Endothelial cell of umbilical vein (primary cell): ENCODE results near the gene NSFL1C. TPM values are rescaled to one million over a fixed set of nuclear protein-coding genes. Genes with fewer than 3 reads are reported as not detected.

Source experiments
- BruUV-seq: library from RNA; stranded (reverse); fragments of 400-500 nt; replicated peaks from 2 replicates; lab custom pipeline; 2021; lab: Mats Ljungman, UMichigan
- CTCF ChIA-PET: fragments of 300-600, 350-600 bp; sonication (Branson Sonifier 250); formaldehyde crosslinking; loops from one replicate; lab custom pipeline; 2021; ENCODE audit warnings: antibody characterized with exemption, inconsistent platforms; lab: Charles Lee
- POLR2A ChIA-PET: fragments of 300-600, 350-600 bp; sonication (Branson Sonifier 250); formaldehyde crosslinking; loops from one replicate; lab custom pipeline; 2021; ENCODE audit warnings: antibody characterized with exemption, inconsistent platforms; lab: Charles Lee
- DNase-seq: peaks from one replicate; pipeline ENCODE4 v3.0.0-alpha.2; 2011; ENCODE audit warnings: low read depth, low spot score
- FAIRE-seq: peaks from 2 replicates; lab custom pipeline; 2011; peaks lifted over from hg19 to GRCh38; lab: Jason Lieb, UNC
- H2AFZ ChIP-seq: 2 replicates; pipeline ENCODE4 v1.6.0; 2012; ENCODE audit warnings: low read depth, low read length, control low read depth, inconsistent platforms
- H3K27ac ChIP-seq: 2 replicates; pipeline ENCODE4 v1.5.1; 2011; ENCODE audit warnings: low read depth, mild to moderate bottlenecking, control low read depth, low read length, moderate library complexity; ENCODE audit not compliant: insufficient read depth
- H3K27me3 ChIP-seq, 2 experiments: 2 replicates each; pipeline versions ENCODE4 v1.6.0 to v1.6.1; 2011; ENCODE audit warnings: low read length in 2 of 2, mixed read lengths in 1 of 2; ENCODE audit not compliant: control insufficient read depth in 2 of 2, insufficient read depth in 2 of 2
- H3K36me3 ChIP-seq, 2 experiments: 2 replicates in 1 of 2; 3 replicates in 1 of 2; pipeline ENCODE4 v1.5.1; 2011; ENCODE audit warnings: low read length in 2 of 2, mild to moderate bottlenecking in 1 of 2, moderate library complexity in 1 of 2; ENCODE audit not compliant: control insufficient read depth in 2 of 2, insufficient read depth in 2 of 2; ENCODE audit errors: extremely low read depth in 1 of 2
- H3K4me1 ChIP-seq: 3 replicates; pipeline ENCODE4 v1.5.1; 2011; ENCODE audit warnings: mild to moderate bottlenecking, low read length; ENCODE audit not compliant: control insufficient read depth, insufficient read depth; ENCODE audit errors: extremely low read depth
- H3K4me2 ChIP-seq: 2 replicates; pipeline ENCODE4 v1.6.1; 2011; ENCODE audit warnings: low read length, control low read depth, mixed read lengths; ENCODE audit not compliant: insufficient read depth
- H3K4me3 ChIP-seq, 3 experiments: fragments of 200-600 bp in 1 of 3; sonication (generic), shearing (Covaris generic) in 1 of 3; replicated peaks in 1 of 3; 2 replicates each; pipeline ENCODE4 v1.5.1; 2011 to 2016; ENCODE audit warnings: control low read depth in 3 of 3, low read length in 3 of 3, mild to moderate bottlenecking in 2 of 3, inconsistent platforms in 1 of 3, low read depth in 1 of 3, moderate library complexity in 1 of 3; ENCODE audit not compliant: insufficient read depth in 1 of 3
- H3K79me2 ChIP-seq: 2 replicates; pipeline ENCODE4 v1.6.0; 2012; ENCODE audit warnings: low read length, inconsistent platforms; ENCODE audit not compliant: control insufficient read depth, insufficient read depth
- H3K9ac ChIP-seq: replicated peaks from 2 replicates; pipeline ENCODE3; 2011; ENCODE audit warnings: low read length, control low read depth; ENCODE audit not compliant: insufficient read depth; ENCODE audit errors: extremely low read depth
- H3K9me1 ChIP-seq: replicated peaks from 3 replicates; pipeline ENCODE4 v1.6.0; 2011; ENCODE audit warnings: mild to moderate bottlenecking, low read length; ENCODE audit not compliant: control insufficient read depth, insufficient read depth; ENCODE audit errors: extremely low read depth
- H3K9me3 ChIP-seq: replicated peaks from 2 replicates; pipeline ENCODE4 v1.5.1; 2012; ENCODE audit warnings: low read length, inconsistent platforms; ENCODE audit not compliant: control insufficient read depth, insufficient read depth
- H4K20me1 ChIP-seq: replicated peaks from 2 replicates; pipeline ENCODE3; 2011; ENCODE audit warnings: mild to moderate bottlenecking, low read length; ENCODE audit not compliant: control insufficient read depth, insufficient read depth; ENCODE audit errors: extremely low read depth
- EZH2 ChIP-seq: IDR thresholded peaks from 2 replicates; pipeline ENCODE4 v1.6.1; 2012; ENCODE audit warnings: borderline replicate concordance, low read depth, mild to moderate bottlenecking, moderate library complexity, low read length, inconsistent platforms; ENCODE audit not compliant: severe bottlenecking
- FOS ChIP-seq: IDR thresholded peaks from 2 replicates; pipeline ENCODE4 v1.6.1; 2011; ENCODE audit warnings: mild to moderate bottlenecking, low read length, moderate library complexity, borderline replicate concordance; ENCODE audit not compliant: insufficient read depth
- GATA2 ChIP-seq: IDR thresholded peaks from 2 replicates; pipeline ENCODE4 v1.7.0; 2011; ENCODE audit warnings: low read depth, mild to moderate bottlenecking, moderate library complexity, mixed read lengths, low read length; ENCODE audit not compliant: insufficient read length, insufficient read depth
- JUN ChIP-seq: IDR thresholded peaks from 2 replicates; pipeline ENCODE4 v1.6.1; 2011; ENCODE audit warnings: borderline replicate concordance, low read depth; ENCODE audit not compliant: insufficient read length, insufficient read depth
- MAX ChIP-seq: IDR thresholded peaks from 2 replicates; pipeline ENCODE4 v1.6.1; 2011; ENCODE audit not compliant: insufficient read depth, insufficient read length
- MYC ChIP-seq: IDR thresholded peaks from one replicate; pipeline ENCODE4 v1.6.1; 2011; ENCODE audit warnings: mild to moderate bottlenecking, low read depth, low read length
- POLR2A ChIP-seq: IDR thresholded peaks from 2 replicates; pipeline ENCODE4 v1.6.1; 2012; ENCODE audit warnings: low read depth, mild to moderate bottlenecking, control low read depth, low read length
- POLR2AphosphoS5 ChIP-seq: IDR thresholded peaks from 2 replicates; pipeline ENCODE4 v1.6.1; 2012; ENCODE audit warnings: low read depth, mild to moderate bottlenecking, control low read depth, low read length, moderate library complexity; ENCODE audit not compliant: insufficient read depth
- dilution Hi-C: fragments of 300-500 bp; cut with MboI; formaldehyde crosslinking; loops from one replicate; pipeline ENCODE4 v1.15.0; 2019; ENCODE audit warnings: low sequenced_read_pairs; ENCODE audit not compliant: extremely low pct_ligation_motif_present
- intact Hi-C: fragments of 100-400 bp; cut with micrococcal nuclease; formaldehyde crosslinking; loops from one replicate; pipeline ENCODE4 v1.10.0; 2022
- polyA plus RNA-seq, 4 experiments: library from polyadenylated mRNA; depleted of rRNA in 3 of 4; stranded (reverse) in 3 of 4; unstranded in 1 of 4; fragments of >200 nt; gene quantifications; 2 replicates each; pipeline versions ENCODE4 v1.2.1 to v1.2.3, GENCODE V29; 2011 to 2012; ENCODE audit warnings: missing spikeins in 1 of 4
- total RNA-seq: library from RNA; stranded (reverse); gene quantifications from 2 replicates; pipeline ENCODE4 v1.2.3, GENCODE V29; 2021
- TF ChIP-seq, protein P1 (sequence below), 2 donors: IDR thresholded peaks; 1 replicate in 1 of 2; 2 replicates in 1 of 2; pipeline ENCODE4 v1.5.1; 2011; ENCODE audit warnings: low read length in 2 of 2, mild to moderate bottlenecking in 2 of 2, moderate library complexity in 2 of 2, control low read depth in 1 of 2, inconsistent platforms in 1 of 2, low read depth in 1 of 2; ENCODE audit not compliant: insufficient read depth in 1 of 2; ENCODE audit errors: extremely low read depth in 1 of 2

Gene NSFL1C
- total and polyA plus RNA-seq, 2 donors (not counting 3 experiments of a cell fraction or from before 2014, with no cell fraction given), result 27.3 to 95.7 TPM

- CTCF ChIA-PET, result interaction anchor here (0.7 to 4.4 kb wide), 14 partner anchors 42 to 294 kb away, joined by 3 to 79 read pairs (median 4); partner anchors contain the start of gene NSFL1C
- FAIRE-seq (no peak), DNase-seq (no peak)
- POLR2A ChIA-PET, result no interaction called here
- Histone ChIP-seq H3K4me2 (no peak overlapping the region), H3K9ac (no peak overlapping the region), H2AFZ (no peak overlapping the region), H4K20me1 (no peaks in the 10 kb centered on the region), H3K27me3 (peaks cover 24 to 38% of the 10 kb centered on the region in 2 experiments), H3K4me3 (no peak overlapping the region), H3K79me2 (no peaks in the 10 kb centered on the region), H3K9me3 (no peaks in the 10 kb centered on the region), H3K27ac (no peak overlapping the region), H3K9me1 (no peaks in the 10 kb centered on the region), H3K4me1 (no peaks in the 10 kb centered on the region), H3K36me3 (no peaks in the 10 kb centered on the region)
- no TSS peak for BruUV-seq
- intact Hi-C loops (loop anchor here (10.0 kb wide), 1 partner anchor 386 kb away; the partner anchor contains the start of gene SIRPA), dilution Hi-C loops (no loop called here)
- TF ChIP-seq EZH2, result peak; percentile 18
- TF ChIP-seq, protein P1, sequence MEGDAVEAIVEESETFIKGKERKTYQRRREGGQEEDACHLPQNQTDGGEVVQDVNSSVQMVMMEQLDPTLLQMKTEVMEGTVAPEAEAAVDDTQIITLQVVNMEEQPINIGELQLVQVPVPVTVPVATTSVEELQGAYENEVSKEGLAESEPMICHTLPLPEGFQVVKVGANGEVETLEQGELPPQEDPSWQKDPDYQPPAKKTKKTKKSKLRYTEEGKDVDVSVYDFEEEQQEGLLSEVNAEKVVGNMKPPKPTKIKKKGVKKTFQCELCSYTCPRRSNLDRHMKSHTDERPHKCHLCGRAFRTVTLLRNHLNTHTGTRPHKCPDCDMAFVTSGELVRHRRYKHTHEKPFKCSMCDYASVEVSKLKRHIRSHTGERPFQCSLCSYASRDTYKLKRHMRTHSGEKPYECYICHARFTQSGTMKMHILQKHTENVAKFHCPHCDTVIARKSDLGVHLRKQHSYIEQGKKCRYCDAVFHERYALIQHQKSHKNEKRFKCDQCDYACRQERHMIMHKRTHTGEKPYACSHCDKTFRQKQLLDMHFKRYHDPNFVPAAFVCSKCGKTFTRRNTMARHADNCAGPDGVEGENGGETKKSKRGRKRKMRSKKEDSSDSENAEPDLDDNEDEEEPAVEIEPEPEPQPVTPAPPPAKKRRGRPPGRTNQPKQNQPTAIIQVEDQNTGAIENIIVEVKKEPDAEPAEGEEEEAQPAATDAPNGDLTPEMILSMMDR (IDR thresholded peaks at IDR 0.05; ENCODE audit: extremely low read depth in 1 of 2, insufficient read depth in 1 of 2, low read depth in 1 of 2, low read length in 2 of 2), result no peak
Measured at GRCh38 chr20:1508574-1508973, 41.9 kb upstream of the NSFL1C start.

- BruUV-seq, result no TSS peak
- H3K9me3 ChIP-seq, result no peaks in the 10 kb centered on the region
- DNase-seq, result no peak
- no peaks in the 10 kb centered on the region for H3K4me1 ChIP-seq
- TF ChIP-seq EZH2, result no peak
- TF ChIP-seq MYC, result no peak
- TF ChIP-seq FOS, result no peak
- TF ChIP-seq POLR2A, result no peak
- TF ChIP-seq JUN, result no peak
- TF ChIP-seq MAX, result no peak
- TF ChIP-seq, protein P1 (IDR thresholded peaks at IDR 0.05; ENCODE audit: extremely low read depth in 1 of 2, insufficient read depth in 1 of 2, low read depth in 1 of 2, low read length in 2 of 2), result no peak
- no peak for TF ChIP-seq GATA2
- no peak for TF ChIP-seq POLR2AphosphoS5
- ChIA-PET POLR2A (no interaction called here), CTCF (interaction anchor here (0.8 to 4.4 kb wide), 7 partner anchors 40 to 269 kb away, joined by 3 to 79 read pairs (median 3); partner anchors contain the start of gene NSFL1C)
- H3K79me2 ChIP-seq, result no peaks in the 10 kb centered on the region
- H3K36me3 ChIP-seq, result no peaks in the 10 kb centered on the region
- H3K9me1 ChIP-seq, result no peaks in the 10 kb centered on the region
- peaks cover 24 to 38% of the 10 kb centered on the region in 2 experiments for H3K27me3 ChIP-seq
- no peaks in the 10 kb centered on the region for H4K20me1 ChIP-seq
- H3K27ac ChIP-seq, result no peak overlapping the region
- no peak overlapping the region for H3K4me3 ChIP-seq
- H3K4me2 ChIP-seq, result no peak overlapping the region
- dilution Hi-C loops (no loop called here), intact Hi-C loops (loop anchor here (10.0 kb wide), 1 partner anchor 388 kb away; the partner anchor contains the start of gene SIRPA)
- H2AFZ ChIP-seq, result no peak overlapping the region
- no peak for FAIRE-seq
- no peak overlapping the region for H3K9ac ChIP-seq
Measured at GRCh38 chr20:1507276-1507675, 40.6 kb upstream of the NSFL1C start.
